ENCODE results near the gene OSM.
A peak's percentile ranks its signal among the peaks of the same experiment; 100 is the strongest.

The OSM gene

GRCh38 chr22:30232716-30233218 lies 33.9 kb downstream of the OSM start:
- no peak for TF ChIP-seq CTCF (IDR thresholded peaks at IDR 0.05; ENCODE audit: insufficient read depth, low read depth, low read length, missing control alignments)
- DNase-seq (ENCODE audit: low read depth), result no peak
- no peak overlapping the region for H3K4me3 ChIP-seq (ENCODE audit: low read length)

- H3K4me3 ChIP-seq (ENCODE audit: low read length), result no peak overlapping the region
- DNase-seq (ENCODE audit: low read depth), result no peak
- no peak for TF ChIP-seq CTCF (IDR thresholded peaks at IDR 0.05; ENCODE audit: insufficient read depth, low read depth, low read length, missing control alignments)
Measured at GRCh38 chr22:30230787-30231461, 35.7 kb downstream of the OSM start.

GRCh38 chr22:30230330-30230729 lies 36.3 kb downstream of the OSM start:
- H3K4me3 ChIP-seq (ENCODE audit: low read length), result no peak overlapping the region
- DNase-seq (ENCODE audit: low read depth), result no peak
- no peak for TF ChIP-seq CTCF (IDR thresholded peaks at IDR 0.05; ENCODE audit: insufficient read depth, low read depth, low read length, missing control alignments)

GRCh38 chr22:30228509-30229359 lies 37.9 kb downstream of the OSM start:
- TF ChIP-seq CTCF (IDR thresholded peaks at IDR 0.05; ENCODE audit: insufficient read depth, low read depth, low read length, missing control alignments), result no peak
- H3K4me3 ChIP-seq (ENCODE audit: low read length), result no peak overlapping the region
- DNase-seq (ENCODE audit: low read depth), result peak; percentile 84

GRCh38 chr22:30227438-30228228 lies 39.0 kb downstream of the OSM start:
- no peak for TF ChIP-seq CTCF (IDR thresholded peaks at IDR 0.05; ENCODE audit: insufficient read depth, low read depth, low read length, missing control alignments)
- H3K4me3 ChIP-seq (ENCODE audit: low read length), result no peak overlapping the region
- no peak for DNase-seq (ENCODE audit: low read depth)

- TF ChIP-seq CTCF (IDR thresholded peaks at IDR 0.05; ENCODE audit: insufficient read depth, low read depth, low read length, missing control alignments), result no peak
- DNase-seq (ENCODE audit: low read depth), result peak; percentile 76
- no peak overlapping the region for H3K4me3 ChIP-seq (ENCODE audit: low read length)
Measured at GRCh38 chr22:30226192-30226832, 40.3 kb downstream of the OSM start.

Data from epithelial cell of esophagus (primary cell).